OCI-LY7 (cell line): Measurements from ENCODE around the gene AGR2. TPM values are rescaled to one million over a fixed set of nuclear protein-coding genes. Genes with fewer than 3 reads are reported as not detected.

ENCODE experiments used
- BruUV-seq: library from RNA; stranded (reverse); fragments of 400-500 nt; replicated peaks from 2 replicates; lab custom pipeline; 2021; lab: Mats Ljungman, UMichigan
- CTCF ChIA-PET: fragments of 300-600 bp; sonication (Branson Sonifier 250); formaldehyde crosslinking; loops from one replicate; lab custom pipeline; 2022; ENCODE audit warnings: antibody characterized with exemption; ENCODE audit not compliant: unreplicated experiment; lab: Charles Lee
- POLR2A ChIA-PET: fragments of 300-600 bp; sonication (Branson Sonifier 250); formaldehyde crosslinking; loops from one replicate; lab custom pipeline; 2022; ENCODE audit warnings: antibody characterized with exemption; lab: Charles Lee
- DNase-seq: peaks from one replicate; pipeline ENCODE4 v3.0.0-alpha.2; 2015; ENCODE audit warnings: low spot score
- H2AFZ ChIP-seq: fragments of 200-600 bp; sonication (generic), shearing (Covaris generic); 2 replicates; pipeline ENCODE4 v1.6.1; 2014; ENCODE audit warnings: mild to moderate bottlenecking, antibody characterized with exemption, low read length, moderate library complexity
- H3K27ac ChIP-seq: fragments of 200-600 bp; sonication (generic); 2 replicates; pipeline ENCODE4 v1.5.1; 2014; ENCODE audit warnings: mixed run types, low read depth, mild to moderate bottlenecking, moderate library complexity, low read length, inconsistent platforms; ENCODE audit not compliant: poor library complexity, severe bottlenecking
- H3K36me3 ChIP-seq: fragments of 200-600 bp; sonication (generic); 2 replicates; pipeline ENCODE4 v1.6.1; 2014; ENCODE audit warnings: mild to moderate bottlenecking, antibody characterized with exemption, low read length, moderate library complexity, mixed read lengths; ENCODE audit not compliant: insufficient read depth
- H3K4me1 ChIP-seq: fragments of 200-600 bp; sonication (generic); 2 replicates; pipeline ENCODE4 v1.5.1; 2014; ENCODE audit warnings: mild to moderate bottlenecking, low read length; ENCODE audit not compliant: insufficient read depth, poor library complexity, severe bottlenecking
- H3K4me2 ChIP-seq: fragments of 200-600 bp; sonication (generic); 2 replicates; pipeline ENCODE4 v1.6.1; 2014; ENCODE audit warnings: mild to moderate bottlenecking, low read length
- H3K4me3 ChIP-seq: fragments of 200-600 bp; sonication (generic); 2 replicates; pipeline ENCODE4 v1.5.1; 2014; ENCODE audit warnings: mild to moderate bottlenecking, low read depth, low read length; ENCODE audit not compliant: poor library complexity, severe bottlenecking
- H3K79me2 ChIP-seq: fragments of 200-600 bp; sonication (generic); 2 replicates; pipeline ENCODE4 v1.6.1; 2016; ENCODE audit warnings: low read depth, mild to moderate bottlenecking, low read length, moderate library complexity, mixed read lengths; ENCODE audit not compliant: insufficient read depth
- H3K9me2 ChIP-seq: fragments of 200-600 bp; sonication (generic); 2 replicates; pipeline ENCODE4 v1.6.1; 2016; ENCODE audit warnings: mild to moderate bottlenecking, low read length, mixed read lengths; ENCODE audit not compliant: insufficient read depth
- H3K9me3 ChIP-seq: fragments of 200-600 bp; sonication (generic); 2 replicates; pipeline ENCODE4 v1.6.1; 2014; ENCODE audit warnings: mild to moderate bottlenecking, mixed run types, low read length, mixed read lengths
- H4K20me1 ChIP-seq: fragments of 200-600 bp; sonication (generic); 2 replicates; pipeline ENCODE4 v1.6.1; 2014; ENCODE audit warnings: mild to moderate bottlenecking, antibody characterized with exemption, low read length, moderate library complexity, mixed read lengths; ENCODE audit not compliant: insufficient read depth
- EZH2phosphoT487 ChIP-seq: fragments of 200-600 bp; sonication (generic); IDR thresholded peaks from 2 replicates; pipeline ENCODE4 v1.6.1; 2018; ENCODE audit warnings: low read depth, borderline replicate concordance, mild to moderate bottlenecking, mixed run types, antibody characterized with exemption, low read length, moderate library complexity, mixed read lengths
- intact Hi-C: fragments of 100-400 bp; cut with micrococcal nuclease; formaldehyde crosslinking; loops from one replicate; pipeline ENCODE4 v1.10.0; 2022; ENCODE audit not compliant: unreplicated experiment
- total RNA-seq, 2 experiments: library from RNA; depleted of rRNA in 1 of 2; stranded (reverse); fragments of >200 nt in 1 of 2; shearing (Covaris generic) in 1 of 2; gene quantifications; 2 replicates each; pipeline ENCODE4 v1.2.3, GENCODE V29; 2014 to 2022
- TF ChIP-seq, protein P1 (sequence below): fragments of 200-600 bp; sonication (generic); conservative IDR thresholded peaks from 2 replicates; pipeline ENCODE4 v1.5.1; 2014; ENCODE audit warnings: mild to moderate bottlenecking, antibody characterized with exemption, low read length, moderate library complexity, mixed read lengths

AGR2 gene
- total RNA-seq, 2 experiments from 2014 or later: not detected

DNA sequence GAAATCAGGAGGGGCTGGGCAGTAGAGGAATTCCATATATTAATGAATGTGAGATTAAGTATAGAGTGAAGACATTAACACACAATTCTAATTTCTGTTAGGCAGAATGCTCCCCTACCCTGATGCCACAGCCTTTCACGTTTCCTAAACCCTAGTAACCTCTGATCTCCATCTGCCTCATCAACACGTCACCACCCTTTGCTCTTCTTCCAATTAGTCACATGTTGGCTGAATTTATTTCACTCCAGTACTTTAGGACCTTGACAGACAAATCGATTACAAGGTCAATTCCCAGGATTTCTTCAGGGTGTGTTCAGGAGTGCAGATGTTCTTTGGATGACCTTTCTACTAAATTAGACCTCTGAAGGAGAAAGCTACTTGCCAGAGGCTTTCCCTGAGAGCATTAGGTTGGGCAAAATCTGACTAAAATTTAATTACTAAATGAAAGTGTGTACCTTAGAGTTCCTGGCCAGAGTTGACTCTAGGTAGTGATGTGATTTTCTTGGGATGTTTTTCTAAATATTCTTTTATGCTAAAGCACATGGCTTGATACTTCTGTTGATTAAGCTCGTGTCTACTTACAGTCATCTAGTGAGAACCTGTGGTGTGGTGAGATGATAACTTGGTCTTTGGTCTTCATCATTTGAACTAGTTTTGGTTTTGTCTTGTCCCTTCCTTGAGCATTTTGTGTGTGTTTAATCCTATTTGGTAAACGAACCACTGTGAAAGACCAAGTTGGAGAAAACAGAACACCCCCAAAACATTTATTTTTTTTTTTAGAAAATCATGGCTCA lies 12.7 kb downstream of the AGR2 start:
- Histone ChIP-seq H4K20me1 (no peaks in the 10 kb centered on the region), H2AFZ (no peak overlapping the region), H3K9me3 (no peaks in the 10 kb centered on the region), H3K79me2 (no peaks in the 10 kb centered on the region), H3K36me3 (no peaks in the 10 kb centered on the region), H3K4me2 (no peak overlapping the region), H3K4me3 (no peak overlapping the region), H3K27ac (no peak overlapping the region), H3K9me2 (no peaks in the 10 kb centered on the region), H3K4me1 (no peaks in the 10 kb centered on the region)
- ChIA-PET CTCF (no interaction called here), POLR2A (no interaction called here)
- TF ChIP-seq, protein P1, sequence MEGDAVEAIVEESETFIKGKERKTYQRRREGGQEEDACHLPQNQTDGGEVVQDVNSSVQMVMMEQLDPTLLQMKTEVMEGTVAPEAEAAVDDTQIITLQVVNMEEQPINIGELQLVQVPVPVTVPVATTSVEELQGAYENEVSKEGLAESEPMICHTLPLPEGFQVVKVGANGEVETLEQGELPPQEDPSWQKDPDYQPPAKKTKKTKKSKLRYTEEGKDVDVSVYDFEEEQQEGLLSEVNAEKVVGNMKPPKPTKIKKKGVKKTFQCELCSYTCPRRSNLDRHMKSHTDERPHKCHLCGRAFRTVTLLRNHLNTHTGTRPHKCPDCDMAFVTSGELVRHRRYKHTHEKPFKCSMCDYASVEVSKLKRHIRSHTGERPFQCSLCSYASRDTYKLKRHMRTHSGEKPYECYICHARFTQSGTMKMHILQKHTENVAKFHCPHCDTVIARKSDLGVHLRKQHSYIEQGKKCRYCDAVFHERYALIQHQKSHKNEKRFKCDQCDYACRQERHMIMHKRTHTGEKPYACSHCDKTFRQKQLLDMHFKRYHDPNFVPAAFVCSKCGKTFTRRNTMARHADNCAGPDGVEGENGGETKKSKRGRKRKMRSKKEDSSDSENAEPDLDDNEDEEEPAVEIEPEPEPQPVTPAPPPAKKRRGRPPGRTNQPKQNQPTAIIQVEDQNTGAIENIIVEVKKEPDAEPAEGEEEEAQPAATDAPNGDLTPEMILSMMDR: no peak
- no peak for TF ChIP-seq EZH2phosphoT487
- no TSS peak for BruUV-seq
- intact Hi-C loops: no loop called here
- DNase-seq: no peak

DNA sequence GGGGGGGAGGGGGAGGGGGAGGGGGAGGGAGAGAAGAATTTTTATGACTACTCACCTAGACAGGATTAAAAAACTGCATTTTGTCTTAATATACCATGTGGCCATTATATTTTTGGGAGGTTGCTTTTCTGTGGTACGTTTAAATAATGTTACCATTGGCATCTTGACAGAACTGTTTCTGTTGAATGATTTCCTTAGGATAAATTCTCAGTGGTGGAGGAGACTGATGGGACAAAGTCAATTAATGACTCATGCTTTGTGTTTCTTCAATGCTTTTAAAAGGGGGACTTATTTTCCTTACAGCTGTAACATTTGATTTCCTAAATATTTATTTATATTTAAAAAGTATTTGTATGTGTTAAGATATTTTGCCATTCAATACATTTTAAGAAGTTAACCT lies 13.7 kb downstream of the AGR2 start:
- H4K20me1 ChIP-seq: no peaks in the 10 kb centered on the region
- no peak overlapping the region for H3K4me2 ChIP-seq
- no peaks in the 10 kb centered on the region for H3K36me3 ChIP-seq
- BruUV-seq: no TSS peak
- no peaks in the 10 kb centered on the region for H3K9me2 ChIP-seq
- DNase-seq: no peak
- H3K27ac ChIP-seq: no peak overlapping the region
- no peaks in the 10 kb centered on the region for H3K79me2 ChIP-seq
- no peaks in the 10 kb centered on the region for H3K9me3 ChIP-seq
- H3K4me1 ChIP-seq: no peaks in the 10 kb centered on the region
- intact Hi-C loops: no loop called here
- H3K4me3 ChIP-seq: no peak overlapping the region
- ChIA-PET CTCF (no interaction called here), POLR2A (interaction anchor here (0.6 kb wide), 1 partner anchor 110 kb away, joined by 3 read pairs; no protein-coding TSS in a partner anchor)
- no peak overlapping the region for H2AFZ ChIP-seq
- no peak for TF ChIP-seq EZH2phosphoT487
- TF ChIP-seq, protein P1: no peak

DNA sequence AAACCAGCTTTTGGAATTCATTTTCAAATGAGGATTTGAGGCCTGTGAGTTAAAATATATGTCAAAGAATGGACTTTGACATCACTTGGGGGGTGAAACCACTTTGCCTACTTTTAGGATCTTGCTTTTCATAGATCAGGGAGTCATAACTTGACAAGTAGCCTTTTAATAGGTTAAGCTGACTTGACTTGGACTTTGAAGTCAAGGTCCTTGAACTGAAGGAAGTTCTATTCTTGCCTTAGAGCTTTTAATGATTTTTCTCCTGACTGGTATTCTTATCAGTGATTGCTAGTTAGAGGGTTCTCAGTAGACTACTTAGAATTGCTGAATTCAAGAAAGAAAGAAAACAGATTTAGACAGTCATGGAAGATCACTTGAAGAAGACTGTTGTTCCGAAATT lies 17.7 kb downstream of the AGR2 start:
- no TSS peak for BruUV-seq
- Histone ChIP-seq H3K4me1 (no peaks in the 10 kb centered on the region), H3K9me3 (no peaks in the 10 kb centered on the region), H4K20me1 (no peaks in the 10 kb centered on the region), H3K36me3 (no peaks in the 10 kb centered on the region), H3K4me3 (no peak overlapping the region), H3K9me2 (no peaks in the 10 kb centered on the region), H3K79me2 (no peaks in the 10 kb centered on the region), H2AFZ (no peak overlapping the region), H3K4me2 (no peak overlapping the region), H3K27ac (no peak overlapping the region)
- ChIA-PET CTCF (no interaction called here), POLR2A (interaction anchor here (0.7 to 1.6 kb wide), 3 partner anchors 12 to 246 kb away, joined by 3 to 4 read pairs (median 3); no protein-coding TSS in a partner anchor)
- intact Hi-C loops: no loop called here
- TF ChIP-seq, protein P1: no peak
- no peak for TF ChIP-seq EZH2phosphoT487
- no peak for DNase-seq
